ENCODE results near the gene SPTAN1. TPM values are rescaled to one million over a fixed set of nuclear protein-coding genes. Genes with fewer than 3 reads are reported as not detected.

The SPTAN1 gene
- total RNA-seq, 1 donor from 2014 or later = 244 TPM

DNA sequence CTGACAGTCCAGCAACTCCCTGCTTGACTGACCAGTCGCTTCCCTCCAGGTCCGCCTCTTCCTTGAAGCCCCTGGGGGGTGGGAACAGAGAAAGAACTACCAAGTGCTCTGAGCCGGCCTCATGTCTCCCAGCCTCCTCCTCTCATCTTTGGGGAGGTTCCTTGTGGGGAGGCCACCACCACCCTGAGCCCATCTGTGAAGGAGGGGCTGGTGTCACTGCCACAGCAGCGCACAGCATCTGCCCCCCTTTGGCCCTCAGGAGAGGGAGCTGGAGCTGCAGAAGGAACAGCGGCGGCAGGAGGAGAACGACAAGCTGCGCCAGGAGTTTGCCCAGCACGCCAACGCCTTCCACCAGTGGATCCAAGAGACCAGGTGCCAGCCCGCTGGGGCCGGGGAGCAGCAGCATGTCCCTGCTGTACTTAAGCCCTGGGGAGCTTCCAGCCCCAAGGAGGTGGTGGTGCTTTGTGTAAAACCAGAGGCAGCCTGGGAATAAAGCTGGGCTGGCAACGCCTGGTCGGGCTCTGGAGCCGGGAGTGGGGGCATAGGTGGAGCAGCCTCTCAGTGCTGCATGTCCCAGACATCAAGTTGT, 74.8 kb downstream of the SPTAN1 start:
- DNase-seq = no peak
- intact Hi-C loops (cut with micrococcal nuclease) = no loop called here
- no peak for ATAC-seq

DNA sequence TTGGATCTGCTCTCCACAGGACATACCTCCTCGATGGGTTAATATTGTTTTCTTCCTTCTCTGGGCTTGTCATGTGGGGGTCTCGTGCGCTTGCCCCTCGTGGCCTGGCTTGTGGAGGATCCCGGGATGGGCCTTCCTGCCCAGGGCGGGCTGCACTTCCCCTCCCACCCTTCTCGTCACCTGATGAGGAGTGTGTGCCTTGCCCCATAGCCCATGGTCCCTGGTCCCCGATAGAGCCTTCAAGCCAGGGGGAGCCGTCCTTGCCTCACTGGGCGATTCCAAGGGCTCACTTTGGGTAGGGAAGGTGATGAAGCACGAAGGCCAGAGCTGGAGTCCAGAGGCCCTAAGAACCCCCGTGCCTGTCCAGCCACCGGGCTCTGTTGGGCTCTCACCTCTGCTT, 75.5 kb downstream of the SPTAN1 start:
- DNase-seq = no peak
- intact Hi-C loops (cut with micrococcal nuclease) = no loop called here
- peak; percentile 2 for ATAC-seq

DNA sequence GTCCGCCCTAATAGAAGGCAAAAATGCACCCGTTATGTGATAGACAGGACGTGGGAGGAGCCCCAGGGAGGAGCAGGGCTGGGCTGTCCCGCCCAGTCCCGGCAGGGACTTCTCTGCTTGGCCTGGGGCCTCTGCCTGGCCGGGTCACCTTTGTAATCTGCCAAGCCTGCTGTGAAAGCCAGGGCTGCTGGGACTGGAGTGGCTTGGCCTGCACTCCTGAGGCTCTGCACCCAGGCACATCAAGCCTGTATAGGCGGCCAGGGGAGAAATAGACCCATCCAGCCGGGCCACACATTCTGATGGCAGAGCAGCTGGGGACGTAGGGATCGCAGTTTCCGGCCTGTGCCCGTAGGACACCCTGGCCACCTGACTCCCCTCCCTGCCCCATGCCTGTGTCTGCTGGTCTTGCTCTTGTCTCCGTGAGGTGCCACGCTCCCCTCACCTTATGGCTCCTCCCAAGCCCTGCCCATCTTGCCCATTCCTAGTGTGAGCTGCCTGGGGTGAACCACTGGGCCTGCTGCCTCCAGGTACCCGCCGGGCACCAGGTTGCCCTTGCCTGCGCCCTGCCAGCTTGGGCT, 76.2 kb downstream of the SPTAN1 start:
- DNase-seq = peak; percentile 90
- intact Hi-C loops (cut with micrococcal nuclease) = no loop called here
- peak; percentile 96 for ATAC-seq

DNA sequence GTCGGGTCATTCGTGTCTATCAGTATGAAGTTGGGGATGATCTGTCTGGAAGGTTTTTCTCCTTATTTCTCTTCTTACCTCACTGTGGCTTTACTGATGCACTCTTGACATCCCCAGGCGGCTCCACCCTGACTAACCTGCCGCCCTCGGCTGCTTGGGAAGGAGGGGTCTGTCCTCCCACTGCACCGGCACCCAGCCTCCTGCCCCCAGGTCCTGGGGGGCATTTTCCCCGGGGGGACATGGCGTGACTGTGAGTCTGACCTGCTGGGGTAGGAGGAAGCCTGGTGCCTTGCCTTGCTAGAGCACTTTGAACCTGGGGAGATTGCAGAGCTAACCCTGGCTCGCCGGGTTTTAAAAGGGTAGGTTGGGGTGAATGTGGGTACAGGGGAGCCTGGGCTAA, 76.7 kb downstream of the SPTAN1 start:
- ATAC-seq = no peak
- no peak for DNase-seq
- intact Hi-C loops (cut with micrococcal nuclease) = no loop called here

DNA sequence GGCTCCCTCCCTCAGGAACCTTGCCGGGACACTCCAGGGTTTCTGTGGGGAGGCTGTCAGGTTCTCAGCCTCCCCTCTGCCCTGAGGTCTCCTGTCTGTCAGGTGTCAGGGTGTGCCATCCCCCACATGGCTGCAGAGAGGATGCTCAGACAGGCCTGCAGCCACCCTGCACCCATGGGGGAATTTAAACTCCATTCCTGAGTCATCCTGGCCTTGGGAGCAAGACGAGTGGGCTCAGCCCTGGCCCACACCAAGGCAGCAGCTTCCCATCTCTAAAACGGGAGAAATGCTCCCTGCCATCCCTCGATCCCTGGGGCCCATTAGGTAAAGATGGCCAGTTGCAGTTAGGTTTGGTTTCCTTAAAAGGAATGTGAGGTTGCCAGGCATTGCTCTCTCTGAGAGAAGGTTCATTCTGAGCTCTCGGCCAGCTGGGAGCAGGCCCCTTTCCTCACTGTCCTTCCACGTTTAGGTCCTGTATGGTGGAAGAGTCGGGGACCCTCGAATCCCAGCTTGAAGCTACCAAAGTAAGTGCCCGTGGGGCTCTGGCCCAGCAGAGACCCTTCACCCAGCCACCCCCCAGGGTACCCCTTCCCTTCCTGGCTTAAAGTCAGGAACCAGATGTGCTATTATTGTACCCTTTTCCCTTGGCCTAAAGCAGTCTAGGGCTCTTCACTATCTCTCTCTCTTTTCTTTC, 77.6 kb downstream of the SPTAN1 start:
- intact Hi-C loops (cut with micrococcal nuclease) = no loop called here
- no peak for DNase-seq
- ATAC-seq = no peak

DNA sequence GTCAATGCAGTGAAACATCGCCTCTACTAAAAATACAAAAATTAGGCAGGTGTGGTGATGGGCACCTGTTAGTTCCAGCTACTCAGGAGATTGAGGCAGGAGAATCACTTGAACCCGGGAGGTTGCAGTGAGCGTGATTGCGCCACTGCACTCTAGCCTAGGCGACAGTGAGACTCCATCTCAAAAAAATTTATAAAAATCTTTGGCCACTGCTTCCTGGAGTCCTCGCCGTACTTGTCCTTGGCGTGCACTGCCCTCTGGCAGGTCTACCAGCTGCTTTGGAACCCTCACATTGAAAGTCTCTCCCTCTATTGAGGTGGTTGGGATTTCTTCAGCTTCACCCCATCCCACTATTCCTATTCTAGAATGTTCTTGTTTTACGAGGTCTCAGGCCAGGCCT, 79.2 kb downstream of the SPTAN1 start:
- no peak for DNase-seq
- intact Hi-C loops (cut with micrococcal nuclease) = no loop called here
- ATAC-seq = no peak

DNA sequence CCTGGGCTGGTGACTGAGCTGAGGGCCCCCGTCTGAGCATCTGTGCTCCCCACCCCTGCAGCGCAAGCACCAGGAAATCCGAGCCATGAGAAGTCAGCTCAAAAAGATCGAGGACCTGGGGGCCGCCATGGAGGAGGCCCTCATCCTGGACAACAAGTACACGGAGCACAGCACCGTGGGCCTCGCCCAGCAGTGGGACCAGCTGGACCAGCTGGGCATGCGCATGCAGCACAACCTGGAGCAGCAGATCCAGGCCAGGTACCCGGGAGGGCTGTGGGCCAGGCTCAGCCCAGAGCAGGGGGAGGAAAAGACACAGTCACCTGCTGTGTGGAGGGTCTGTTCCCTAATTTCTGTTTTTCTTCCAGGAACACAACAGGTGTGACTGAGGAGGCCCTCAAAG, 79.7 kb downstream of the SPTAN1 start:
- no peak for DNase-seq
- no peak for ATAC-seq
- intact Hi-C loops (cut with micrococcal nuclease) = no loop called here

DNA sequence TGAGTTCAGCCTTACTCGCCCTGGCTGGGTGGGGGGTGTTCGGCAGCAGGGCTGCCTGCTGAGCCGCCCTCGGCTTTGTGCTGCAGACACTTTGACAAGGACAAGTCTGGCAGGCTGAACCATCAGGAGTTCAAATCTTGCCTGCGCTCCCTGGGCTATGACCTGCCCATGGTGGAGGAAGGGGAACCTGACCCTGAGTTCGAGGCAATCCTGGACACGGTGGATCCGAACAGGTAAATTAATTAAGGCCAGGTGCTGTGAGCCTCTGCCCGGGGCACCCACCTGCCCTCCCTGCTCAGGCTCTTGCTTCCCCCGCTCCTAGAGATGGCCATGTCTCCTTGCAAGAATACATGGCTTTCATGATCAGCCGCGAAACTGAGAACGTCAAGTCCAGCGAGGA, 80.1 kb downstream of the SPTAN1 start:
- intact Hi-C loops (cut with micrococcal nuclease) = no loop called here
- ATAC-seq (no peak), DNase-seq (no peak)

DNA sequence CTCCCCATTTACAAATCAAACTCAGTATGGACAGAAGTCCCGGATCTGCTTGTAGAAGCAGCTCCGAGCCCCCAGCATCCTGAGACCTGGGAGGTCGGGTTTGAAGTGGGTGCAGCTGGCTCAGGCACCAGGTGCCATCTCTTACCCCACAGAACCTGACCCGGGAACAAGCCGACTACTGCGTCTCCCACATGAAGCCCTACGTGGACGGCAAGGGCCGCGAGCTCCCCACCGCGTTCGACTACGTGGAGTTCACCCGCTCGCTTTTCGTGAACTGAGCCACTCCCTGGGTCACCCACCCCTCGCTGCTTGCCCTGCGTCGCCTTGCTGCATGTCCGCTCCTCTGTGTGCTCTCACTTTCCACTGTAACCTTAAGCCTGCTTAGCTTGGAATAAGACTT, 80.7 kb downstream of the SPTAN1 start:
- DNase-seq = no peak
- intact Hi-C loops (cut with micrococcal nuclease) = no loop called here
- no peak for ATAC-seq

DNA sequence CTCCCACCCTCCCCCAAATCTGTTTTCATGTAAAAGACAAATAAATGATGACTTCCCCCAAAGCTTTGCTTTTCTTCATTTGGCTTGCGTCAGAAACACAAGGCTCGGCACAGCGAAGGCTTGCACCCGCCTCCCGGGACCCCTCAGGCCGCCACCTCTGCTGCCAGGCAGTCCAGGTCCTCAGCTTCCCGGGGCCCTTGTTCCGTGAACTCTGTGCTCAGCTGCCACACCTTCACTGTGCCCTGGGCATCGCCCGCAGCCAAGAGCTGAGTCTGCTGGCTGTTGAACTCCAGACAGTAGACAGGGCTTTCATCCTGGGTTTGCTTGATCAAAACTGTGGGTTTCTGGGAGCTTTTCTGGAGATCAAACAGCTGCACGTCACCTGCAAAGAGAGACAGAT, 81.2 kb downstream of the SPTAN1 start:
- DNase-seq (no peak), ATAC-seq (no peak)
- intact Hi-C loops (cut with micrococcal nuclease) = no loop called here

DNA sequence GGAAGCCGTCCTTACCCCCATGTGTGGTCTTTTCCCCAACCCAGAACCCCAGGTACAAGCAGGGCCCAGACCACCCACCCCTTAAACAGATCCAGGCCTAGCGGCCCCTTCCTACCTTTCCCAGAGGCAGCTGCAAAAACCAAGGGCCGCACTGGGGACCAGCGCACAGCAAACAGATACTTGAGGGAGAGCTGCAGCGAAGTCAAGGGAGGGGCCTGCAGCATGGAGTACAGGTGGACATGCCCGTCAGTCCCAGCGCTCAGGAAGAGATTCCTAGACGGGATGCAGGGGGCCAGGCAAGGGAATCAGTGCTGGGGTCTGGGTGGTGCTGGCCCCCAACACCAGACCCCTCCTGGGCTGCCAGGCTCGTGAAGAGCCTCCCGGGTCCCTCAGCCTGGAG, 81.7 kb downstream of the SPTAN1 start:
- ATAC-seq = no peak
- intact Hi-C loops (cut with micrococcal nuclease) = no loop called here

DNA sequence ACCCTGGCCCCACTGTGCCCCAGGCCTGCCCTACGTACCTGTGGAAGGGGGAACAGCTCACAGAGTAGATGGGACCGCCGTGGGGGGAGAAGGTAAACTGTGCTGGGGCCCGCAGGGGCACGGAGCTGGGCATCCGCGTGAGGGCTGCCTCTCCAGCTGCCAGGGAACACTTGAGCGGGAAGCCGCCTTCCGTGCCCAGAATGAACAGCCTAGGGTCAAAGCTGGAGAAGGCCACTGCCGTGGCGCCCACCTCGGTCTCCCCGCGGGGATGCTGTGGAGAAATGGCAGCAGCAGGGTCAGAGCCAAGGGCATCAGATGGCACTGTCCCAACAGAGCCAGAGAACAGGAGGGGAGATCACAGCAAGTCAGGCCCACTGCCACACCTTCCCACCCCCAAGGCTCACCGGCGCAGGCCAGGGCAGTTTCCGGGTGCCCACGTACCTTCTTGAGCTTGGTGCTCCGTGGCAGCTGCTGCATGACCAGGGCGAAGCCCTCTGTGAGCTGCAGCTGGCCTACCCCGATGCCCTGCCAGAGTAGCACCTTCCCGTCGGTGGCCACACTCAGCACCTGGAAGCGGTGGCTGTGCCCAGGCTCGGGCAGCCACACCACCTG, 82.4 kb downstream of the SPTAN1 start:
- ATAC-seq (peak; percentile 8), DNase-seq (peak; percentile 48)
- intact Hi-C loops (cut with micrococcal nuclease) = no loop called here

More for the DNA sequence above, 81.7 kb downstream of the SPTAN1 start:
- DNase-seq = no peak

DNA sequence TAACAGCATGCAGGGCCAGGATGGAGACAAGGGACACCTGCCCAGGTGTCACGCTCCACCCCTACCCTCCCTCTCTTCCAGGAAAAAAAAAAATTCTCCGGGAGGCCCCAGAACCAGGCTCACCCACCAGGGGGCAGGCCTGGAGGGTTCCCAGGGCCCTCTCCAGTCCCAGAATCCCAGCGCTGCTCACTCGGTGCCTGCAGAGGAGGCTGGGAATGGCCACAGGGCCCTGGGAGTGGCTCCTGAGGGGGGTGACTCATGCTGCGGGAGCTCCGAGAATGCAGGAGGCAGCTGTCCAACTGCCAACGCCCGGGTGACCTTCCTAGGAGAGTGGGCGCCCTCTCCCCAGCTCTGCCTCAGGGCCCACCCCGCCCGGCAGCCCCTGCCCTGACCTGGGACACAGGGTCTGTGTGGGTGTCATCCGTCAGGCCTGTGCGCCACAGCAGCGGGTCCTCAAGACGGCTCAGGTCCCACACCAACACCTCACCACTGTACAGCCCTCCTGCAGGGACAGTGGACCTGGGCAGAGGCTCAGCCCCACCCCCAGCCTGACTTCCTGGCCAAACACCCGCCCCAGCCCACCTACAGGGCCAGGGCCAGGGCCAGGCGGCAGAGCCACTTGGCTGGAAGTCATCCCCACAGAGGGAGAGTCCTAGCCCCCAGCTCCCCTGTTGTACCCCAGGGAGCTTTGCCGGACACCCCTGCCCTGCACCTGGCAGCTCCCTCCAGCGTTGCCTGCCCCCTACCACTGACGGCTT, 83.1 kb downstream of the SPTAN1 start:
- ATAC-seq (peak; percentile 91), DNase-seq (peak; percentile 93)
- intact Hi-C loops (cut with micrococcal nuclease) = no loop called here

DNA sequence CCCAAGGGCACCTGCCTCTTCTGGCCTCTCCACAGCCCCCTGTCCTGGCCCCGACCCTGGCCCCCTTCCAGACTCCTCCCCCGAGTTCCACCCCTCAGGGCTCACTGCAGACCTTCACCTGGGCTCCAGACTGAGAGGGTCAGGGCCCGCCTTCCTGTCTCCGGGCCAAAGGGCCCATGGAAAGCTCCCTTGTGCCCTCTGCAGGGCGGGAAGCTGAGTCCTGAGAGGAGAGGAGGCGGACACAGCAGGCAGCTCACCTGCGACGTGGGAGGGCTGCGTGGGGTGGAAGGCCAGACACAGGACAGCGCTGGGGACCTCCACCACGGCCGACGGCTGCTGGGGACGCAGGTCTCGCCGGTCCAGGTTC, 83.6 kb downstream of the SPTAN1 start:
- intact Hi-C loops (cut with micrococcal nuclease) = no loop called here
- DNase-seq (peak; percentile 86), ATAC-seq (peak; percentile 78)

DNA sequence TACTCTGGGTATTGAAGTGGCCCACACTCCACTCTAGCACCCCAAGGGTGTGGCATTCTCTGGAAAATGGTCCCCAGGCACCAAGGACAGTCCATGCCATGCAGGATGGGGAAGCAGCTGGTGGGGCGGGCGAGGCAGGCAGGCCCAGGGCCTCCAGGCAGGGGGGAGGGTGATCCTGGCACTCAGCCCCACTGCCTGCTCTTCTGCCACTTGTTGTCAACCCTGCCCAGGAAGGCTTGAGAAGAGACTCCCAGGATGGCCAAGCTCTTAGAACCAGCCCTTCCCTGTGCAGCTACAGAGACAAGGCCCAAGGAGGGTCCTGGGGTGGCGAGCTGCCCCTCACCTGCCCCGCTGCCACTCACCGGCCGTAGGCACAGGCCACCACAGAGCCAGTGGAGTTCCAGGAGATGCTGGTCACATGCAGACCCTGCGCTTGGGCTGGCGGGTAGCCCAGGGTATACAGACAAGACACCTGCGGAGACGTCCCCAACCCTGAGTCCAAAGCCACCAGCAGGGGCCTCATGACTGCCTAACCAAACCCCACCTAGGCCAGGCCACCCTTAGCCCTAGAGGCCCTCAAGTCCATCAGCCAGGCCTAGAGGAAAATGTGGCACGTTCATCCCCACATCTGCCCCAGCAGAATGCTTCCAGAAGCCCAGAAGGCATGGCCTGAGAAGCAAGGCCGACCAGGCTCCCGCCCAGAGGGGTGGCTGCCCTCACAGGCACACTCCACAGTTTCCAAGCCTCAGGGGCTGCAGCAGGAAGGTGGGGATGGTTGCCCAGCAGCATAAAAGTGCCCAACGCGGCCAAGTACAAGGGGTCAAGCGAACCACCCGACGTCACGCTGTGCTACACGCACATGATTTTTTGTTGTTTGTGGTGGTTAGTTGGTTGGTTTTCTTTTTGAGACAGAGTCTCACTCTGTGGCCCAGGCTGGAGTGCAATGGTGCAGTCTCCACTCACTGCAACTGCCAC, 84.5 kb downstream of the SPTAN1 start:
- DNase-seq (peak; percentile 43), ATAC-seq (no peak)
- intact Hi-C loops (cut with micrococcal nuclease) = no loop called here

DNA sequence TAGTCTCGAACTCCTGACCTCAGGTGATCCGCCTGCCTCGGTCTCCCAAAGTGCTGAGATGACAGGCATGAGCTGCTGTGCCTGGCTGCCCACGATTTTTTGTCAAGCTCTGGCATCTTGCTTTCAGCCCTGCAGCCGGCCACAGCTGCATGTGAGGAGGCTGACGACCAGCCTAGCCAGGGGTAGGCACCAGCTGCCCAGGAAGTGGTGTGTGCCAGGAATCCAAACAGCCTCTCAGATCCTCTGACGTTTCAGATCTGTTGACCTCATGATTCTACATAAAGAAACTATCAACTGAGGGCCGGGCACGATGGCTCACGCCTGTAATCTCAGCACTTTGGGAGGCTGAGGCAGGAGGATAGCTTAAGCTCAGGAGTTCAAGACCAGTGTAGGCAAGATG, 85.3 kb downstream of the SPTAN1 start:
- intact Hi-C loops (cut with micrococcal nuclease) = no loop called here
- ATAC-seq = no peak
- DNase-seq = peak; percentile 20

DNA sequence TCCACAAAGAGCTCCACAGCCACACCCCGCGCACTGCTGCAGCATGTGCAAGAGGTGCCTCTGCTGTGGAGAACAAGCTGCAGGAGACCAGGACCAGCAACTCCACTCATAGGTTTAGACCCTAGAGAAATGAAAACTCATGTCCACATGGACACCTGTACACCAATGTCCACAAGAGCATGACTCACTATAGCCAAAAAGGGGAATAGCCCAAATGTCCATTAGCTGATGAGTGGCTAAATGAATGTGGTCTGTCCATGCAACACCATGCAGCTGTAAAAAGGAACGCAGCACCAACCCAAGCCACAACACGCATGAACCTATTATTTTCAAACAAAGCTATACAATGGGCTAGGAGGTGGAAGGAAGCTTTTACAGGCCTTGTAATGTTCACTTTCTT, 86.2 kb downstream of the SPTAN1 start:
- DNase-seq = peak; percentile 20
- intact Hi-C loops (cut with micrococcal nuclease) = no loop called here
- ATAC-seq = no peak

DNA sequence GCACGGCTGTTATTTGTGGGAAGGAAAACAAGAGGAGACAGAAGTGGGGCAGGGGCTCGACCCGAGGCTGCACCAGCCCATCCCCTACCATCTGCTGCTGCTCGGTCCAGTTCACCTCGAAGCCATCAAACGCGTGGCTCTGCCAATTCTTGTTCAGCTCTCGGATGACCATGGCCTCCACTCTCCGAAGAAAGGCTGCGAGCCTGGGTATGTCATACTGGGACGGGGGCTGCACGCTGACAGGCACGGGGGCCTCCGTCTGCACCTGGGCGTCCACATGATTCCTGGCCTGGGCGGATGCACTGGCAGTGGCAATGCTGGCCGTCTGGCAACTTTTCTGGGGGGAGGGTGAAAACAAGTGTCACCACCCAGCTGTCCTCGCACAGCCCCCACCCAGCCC, 88.2 kb downstream of the SPTAN1 start:
- intact Hi-C loops (cut with micrococcal nuclease) = no loop called here
- no peak for DNase-seq
- ATAC-seq = no peak

Measured in left ventricle myocardium superior (tissue), 1 donor.